A549 (cell line): ENCODE measurements around the gene MAPK11.

Experiments
- BCL3 ChIP-seq: fragments of >200 bp; sonication (Bioruptor Twin); formaldehyde crosslinking; IDR thresholded peaks from 3 replicates; pipeline ENCODE4 v1.6.1; 2016
- CEBPB ChIP-seq, 2 experiments: fragments of >200 bp in 1 of 2; sonication (Bioruptor Twin) in 1 of 2; formaldehyde crosslinking in 1 of 2; IDR thresholded peaks; 2 replicates each; pipeline ENCODE4 v1.6.1; 2012 to 2016
- CHD4 ChIP-seq: fragments of 200-600 bp; sonication (generic); IDR thresholded peaks from 2 replicates; pipeline ENCODE4 v1.6.1; 2016; ENCODE audit warnings: antibody characterized with exemption, mild to moderate bottlenecking, borderline replicate concordance
- CTCF ChIP-seq: fragments of >200 bp; sonication (Bioruptor Twin); formaldehyde crosslinking; IDR thresholded peaks from 3 replicates; pipeline ENCODE4 v1.5.1; 2016
- EP300 ChIP-seq, 2 experiments: fragments of >200 bp; sonication (Bioruptor Twin); formaldehyde crosslinking; IDR thresholded peaks; 2 replicates in 1 of 2; 3 replicates in 1 of 2; pipeline ENCODE4 v1.6.1; 2016 to 2017
- HMGXB4 ChIP-seq: fragments of 250-450 bp; sonication (Bioruptor Pico); IDR thresholded peaks from 2 replicates; pipeline ENCODE4 v1.5.0; 2021; ENCODE audit warnings: mild to moderate bottlenecking, moderate library complexity, borderline replicate concordance
- MAX ChIP-seq: IDR thresholded peaks from 2 replicates; pipeline ENCODE4 v1.6.1; 2012
- MYC ChIP-seq: IDR thresholded peaks from 2 replicates; pipeline ENCODE4 v1.6.1; 2012; ENCODE audit warnings: mild to moderate bottlenecking, inconsistent platforms, low read length, improper control_type of control experiment, borderline replicate concordance
- REST ChIP-seq: fragments of 200-600 bp; sonication (generic); IDR thresholded peaks from 2 replicates; pipeline ENCODE4 v1.6.1; 2016; ENCODE audit warnings: antibody characterized with exemption, mild to moderate bottlenecking, moderate library complexity
- RFX5 ChIP-seq: fragments of 450-650 bp; IDR thresholded peaks from 2 replicates; pipeline ENCODE4 v1.7.1; 2014; ENCODE audit warnings: antibody characterized with exemption, mild to moderate bottlenecking, moderate library complexity
- RNF2 ChIP-seq: fragments of 200-600 bp; sonication (generic); IDR thresholded peaks from 2 replicates; pipeline ENCODE4 v1.6.1; 2016; ENCODE audit warnings: low read depth, mild to moderate bottlenecking, antibody characterized with exemption, moderate library complexity, borderline replicate concordance
- USF2 ChIP-seq: fragments of 450-650 bp; IDR thresholded peaks from 2 replicates; pipeline ENCODE4 v1.6.1; 2014; ENCODE audit warnings: antibody characterized with exemption
- ZSCAN20 ChIP-seq: fragments of 250-450 bp; sonication (Bioruptor Pico); IDR thresholded peaks from 2 replicates; pipeline ENCODE4 v1.8.0; 2022; ENCODE audit warnings: mild to moderate bottlenecking, moderate library complexity

- no peak for TF ChIP-seq CTCF
- TF ChIP-seq USF2, result no peak
- no peak for TF ChIP-seq HMGXB4 (CRISPR knock-in tag)
- no peak for TF ChIP-seq EP300 (IDR thresholded peaks at IDR 0.05)
- no peak for TF ChIP-seq CHD4
- TF ChIP-seq MAX, result no peak
- no peak for TF ChIP-seq RFX5
- no peak for TF ChIP-seq MYC
- TF ChIP-seq REST, result no peak
- TF ChIP-seq BCL3, result no peak
- no peak for TF ChIP-seq ZSCAN20 (CRISPR knock-in tag)
- TF ChIP-seq CEBPB (IDR thresholded peaks at IDR 0.05), result no peak
- no peak for TF ChIP-seq RNF2
Observed at GRCh38 chr22:50308986-50309600, 38.9 kb upstream of the MAPK11 start.
